ENCODE results near the gene POLG2.

POLG2 gene

GRCh38 chr17:64496786-64497564, at the start of gene POLG2:
POLG2 (minus strand) TSS chr17:64497054; CDS start chr17:64496968, 86 bp downstream.
- peak; percentile 78 for DNase-seq

GRCh38 chr17:64544742-64545141, 47.9 kb upstream of the POLG2 start:
- DNase-seq, result no peak

DNA sequence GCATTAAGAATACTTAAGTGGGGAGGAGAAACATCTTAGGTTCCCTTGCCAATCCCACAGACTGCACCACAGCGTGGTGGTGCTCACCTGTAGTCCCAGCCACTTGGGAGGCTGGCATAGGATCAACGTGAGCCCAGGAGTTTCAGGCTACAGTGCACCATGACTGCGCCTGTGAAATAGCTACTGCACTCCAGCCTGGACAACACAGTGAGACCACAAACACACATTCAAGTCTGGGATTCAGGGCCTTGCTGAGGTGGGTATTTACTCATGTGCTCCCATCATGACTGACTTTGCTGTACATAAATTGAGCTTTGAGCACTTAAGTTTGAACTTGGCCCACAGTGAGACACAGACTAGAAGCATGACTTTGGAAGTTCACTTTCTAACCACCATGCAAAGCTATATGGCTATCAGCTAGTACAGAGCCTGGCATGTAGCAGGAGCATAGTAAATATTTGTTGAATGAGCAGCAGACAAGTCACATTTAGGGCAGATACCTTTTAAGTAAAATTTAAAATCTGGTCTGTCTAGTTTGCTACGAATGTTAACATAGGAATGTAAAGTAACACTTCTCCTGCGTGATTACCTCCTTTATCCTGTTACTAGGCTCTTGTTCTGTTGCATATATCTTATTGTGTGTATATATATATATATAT, 43.4 kb upstream of the POLG2 start:
- no peak for DNase-seq

GRCh38 chr17:64538508-64539130, 41.8 kb upstream of the POLG2 start:
- DNase-seq, result no peak

DNA sequence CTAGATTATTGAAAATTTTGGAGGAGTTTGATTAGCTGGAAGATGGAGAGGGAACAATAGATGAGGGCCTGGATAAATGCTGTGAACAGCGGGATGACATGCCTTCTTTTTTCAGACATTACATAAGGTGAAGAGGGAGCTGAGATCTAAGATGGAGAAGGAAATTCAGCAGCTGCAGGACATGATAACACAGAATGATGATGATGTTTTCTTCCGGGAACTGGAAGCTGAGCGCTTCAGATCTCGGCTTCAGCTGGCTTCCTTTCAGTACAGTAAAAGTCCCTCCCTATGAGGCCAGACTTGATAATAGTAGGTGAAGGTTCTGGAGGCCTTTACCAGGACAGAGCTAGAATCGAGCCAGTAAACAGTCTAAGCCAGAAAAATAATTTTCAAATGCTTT, 40.6 kb upstream of the POLG2 start:
- no peak for DNase-seq

GRCh38 chr17:64536913-64537312, 40.1 kb upstream of the POLG2 start:
- DNase-seq, result no peak

DNA sequence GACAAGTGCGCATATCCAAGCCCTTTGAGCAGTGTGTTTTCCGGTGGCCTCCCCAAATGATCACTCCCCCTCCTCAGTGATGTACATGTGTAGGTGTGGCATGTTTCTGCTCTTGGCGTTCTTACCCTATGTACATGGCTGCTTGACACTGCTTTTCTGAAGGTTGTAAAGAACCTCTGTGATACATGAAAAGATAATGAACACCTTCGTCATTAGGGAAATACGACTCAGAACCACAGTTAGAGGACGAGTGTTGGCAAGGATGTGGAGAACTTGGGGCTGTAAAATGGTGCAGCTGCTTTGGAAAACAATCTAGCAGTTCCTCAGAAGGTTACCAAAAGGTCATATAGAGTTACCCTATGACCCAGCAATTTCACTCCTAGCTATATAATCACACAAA, 38.5 kb upstream of the POLG2 start:
- no peak for DNase-seq

DNA sequence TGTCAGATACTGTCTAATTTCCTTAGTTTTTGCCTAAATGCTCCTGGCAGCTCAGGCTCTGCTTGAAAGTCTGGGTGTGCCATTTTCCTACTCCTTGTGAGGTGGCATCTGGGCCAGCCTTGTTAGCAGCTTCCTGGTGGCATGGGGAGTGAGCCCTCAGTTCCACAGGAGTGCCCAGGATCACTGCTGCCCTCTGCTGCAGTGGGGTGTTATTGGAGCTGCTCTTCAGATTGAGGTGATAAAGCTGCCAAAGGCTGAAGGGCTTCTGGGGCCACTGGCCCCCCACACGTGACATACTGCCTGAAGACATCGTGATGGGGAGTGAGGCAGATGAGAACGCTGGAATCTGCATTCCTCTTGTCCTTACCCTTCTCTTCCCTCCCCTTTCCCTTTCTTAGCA, 37.3 kb upstream of the POLG2 start:
- DNase-seq, result no peak

GRCh38 chr17:64533784-64534183, 36.9 kb upstream of the POLG2 start:
- no peak for DNase-seq

- no peak for DNase-seq
Measured at GRCh38 chr17:64532409-64532808, 35.6 kb upstream of the POLG2 start.

- no peak for DNase-seq
Measured at GRCh38 chr17:64531955-64532371, 35.1 kb upstream of the POLG2 start.

DNA sequence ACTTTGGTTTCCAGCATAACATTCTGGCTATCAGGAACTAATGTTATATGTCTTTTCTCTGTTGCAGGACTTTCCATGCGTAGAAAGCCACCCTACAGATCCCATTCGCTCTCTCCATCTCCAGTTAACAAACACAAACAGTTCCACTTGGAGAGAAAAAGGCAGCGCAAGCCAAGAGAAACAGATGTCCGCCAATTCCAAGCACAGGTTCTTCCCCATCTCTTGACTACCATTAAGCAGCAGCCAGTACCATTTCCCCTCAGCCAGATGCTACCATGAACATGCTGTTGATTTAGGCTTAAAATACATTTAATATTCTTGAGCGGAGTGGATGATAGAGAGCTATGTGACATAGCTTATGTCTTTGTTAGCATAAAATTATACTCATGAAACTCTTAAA, 32.4 kb upstream of the POLG2 start:
- no peak for DNase-seq

- no peak for DNase-seq
Measured at GRCh38 chr17:64527914-64528313, 31.1 kb upstream of the POLG2 start.

GRCh38 chr17:64520359-64520758, 23.5 kb upstream of the POLG2 start:
- DNase-seq, result no peak

GRCh38 chr17:64519601-64520000, 22.7 kb upstream of the POLG2 start:
- DNase-seq, result no peak

DNA sequence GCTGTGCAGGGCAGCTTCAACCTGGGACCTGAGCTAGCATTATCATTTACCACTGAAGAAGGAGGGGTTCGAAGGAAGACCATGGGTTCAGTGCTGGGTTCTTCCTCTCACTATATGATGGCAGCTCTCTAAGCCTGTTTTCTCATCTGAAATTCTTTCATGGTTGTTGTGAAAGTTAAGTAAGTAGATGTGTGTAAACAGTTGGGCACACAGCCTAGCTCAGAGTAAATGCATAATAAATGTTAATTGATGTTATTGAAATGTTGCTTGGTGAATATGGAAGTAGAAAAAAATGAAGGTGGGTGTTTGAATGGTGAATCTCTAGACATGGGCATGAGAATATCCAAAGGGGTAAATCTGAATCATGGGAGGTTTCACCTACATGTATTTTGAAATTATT, 19.0 kb upstream of the POLG2 start:
- no peak for DNase-seq

DNA sequence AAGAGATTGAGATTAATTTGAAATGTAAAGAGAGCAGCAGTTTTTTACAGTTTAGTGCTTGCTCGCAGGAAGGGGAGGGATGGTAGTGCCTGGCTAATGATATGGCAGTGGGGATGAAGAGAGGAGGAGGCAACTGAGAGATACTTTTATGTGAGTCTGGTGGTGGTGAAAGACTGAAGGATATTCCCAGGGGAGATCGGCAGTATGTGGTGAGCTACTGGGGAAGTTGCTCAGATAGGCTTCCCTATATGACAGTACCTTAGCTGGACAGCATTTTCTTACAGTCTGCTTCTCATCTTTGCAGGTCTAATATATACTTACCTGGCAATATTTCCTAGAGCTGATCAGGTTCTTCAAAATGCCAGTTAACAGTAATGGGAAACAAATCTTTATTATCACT, 18.6 kb upstream of the POLG2 start:
- no peak for DNase-seq

- no peak for DNase-seq
Measured at GRCh38 chr17:64509179-64509578, 12.3 kb upstream of the POLG2 start.

DNA sequence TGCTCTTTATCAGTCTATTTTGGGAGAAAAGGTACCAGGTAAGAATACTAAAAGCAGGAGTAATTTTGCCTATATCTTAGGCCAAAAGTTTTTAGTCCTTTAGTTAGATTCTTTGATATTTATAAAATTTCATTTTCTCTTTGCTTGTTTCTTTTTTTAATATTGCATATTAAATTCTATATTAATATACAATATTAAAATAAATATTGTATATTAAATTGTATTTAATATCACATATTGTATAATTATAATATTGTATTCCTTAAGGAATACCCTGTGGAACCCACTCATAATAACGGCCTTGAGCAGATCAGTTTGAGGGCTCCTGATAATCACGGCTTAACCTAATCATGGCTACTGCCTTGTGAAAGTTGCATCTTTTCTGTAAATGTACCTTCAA, 11.8 kb upstream of the POLG2 start:
- DNase-seq, result no peak

GRCh38 chr17:64507413-64507782, 10.5 kb upstream of the POLG2 start:
- DNase-seq, result peak; percentile 24

DNA sequence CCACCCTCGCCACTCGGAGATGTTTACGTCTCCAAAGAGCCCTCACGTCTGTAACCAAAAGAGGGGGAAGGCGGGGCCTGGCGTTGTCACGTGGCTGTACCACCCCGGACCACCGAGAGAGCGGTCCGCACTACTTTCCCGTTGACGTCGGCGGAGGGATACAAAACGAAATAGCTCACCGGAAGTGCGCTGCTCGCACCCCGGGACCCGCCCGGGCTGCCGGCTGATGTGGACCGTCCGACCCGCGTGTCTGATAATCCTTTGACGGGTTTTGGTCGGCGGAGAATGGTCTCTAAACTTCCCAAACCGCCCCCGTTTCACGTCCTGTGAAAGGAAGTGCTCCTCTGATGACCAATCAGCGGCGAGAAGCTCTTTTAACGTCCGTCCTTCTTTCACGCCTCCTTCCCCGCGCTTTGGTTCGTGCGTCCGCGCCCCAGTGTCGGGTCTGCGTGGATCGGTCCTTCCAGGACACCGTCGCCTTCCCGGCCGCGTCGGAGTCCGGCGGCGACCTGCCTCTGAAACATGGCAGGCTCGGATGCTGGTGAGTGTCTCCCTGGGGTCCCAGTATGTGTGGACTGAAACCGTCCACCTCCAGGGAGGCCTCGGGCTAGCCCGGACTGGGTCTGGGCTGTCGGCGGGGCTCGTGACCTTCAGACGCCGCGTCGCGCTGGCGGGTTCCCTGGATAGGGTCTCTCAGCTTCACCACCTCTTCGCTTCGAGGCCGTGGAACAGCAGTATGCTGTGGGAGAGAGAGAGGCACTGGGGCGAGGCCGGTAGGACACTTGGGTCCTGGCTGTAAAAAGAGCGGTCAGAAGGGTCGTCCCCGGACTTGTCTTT, 9.9 kb upstream of the POLG2 start, which contains the start of gene CEP95:
CEP95 (plus strand) TSS at position 402 of the 837 bp plus-strand sequence; CDS start at position 523, 121 bp downstream.
- peak; percentile 89 for DNase-seq

DNA sequence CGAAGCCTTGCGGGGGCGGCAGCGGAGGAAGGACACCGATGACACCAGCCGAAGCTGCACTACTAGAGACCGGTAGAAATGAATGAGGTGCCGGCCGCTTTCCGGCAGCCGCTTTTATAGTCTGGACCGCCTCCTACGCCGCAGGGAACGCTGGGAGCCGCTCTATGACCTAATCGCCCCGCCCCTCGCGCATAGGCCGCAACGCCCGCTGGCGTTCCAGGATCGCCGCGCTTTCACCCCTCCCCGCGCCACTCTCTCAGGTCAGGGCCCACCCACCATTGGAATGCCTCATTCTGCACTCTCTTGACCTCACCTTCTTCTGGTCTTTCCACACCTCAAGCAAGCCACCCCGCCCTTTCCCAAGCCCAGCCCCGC, 9.3 kb upstream of the POLG2 start, which contains the start of gene DDX5:
DDX5 (minus strand) TSS at position 89 of the 375 bp plus-strand sequence. CDS start 170 bp downstream, outside the sequence.
- peak; percentile 89 for DNase-seq

All from NCI-H2029 treated with DMSO at 0.1 percent for 48 hours (cell line).